GM19395 (cell line): ENCODE results near the gene PGF.
A peak's percentile ranks its signal among the peaks of the same experiment; 100 is the strongest.
"Not testable (repeated sequence)": the region's sequence is repeated elsewhere in the genome, so short reads cannot be mapped to it uniquely, and the experiment has no call there.

ENCODE experiments used
- ATAC-seq: cut with Tn5 transposase; IDR thresholded peaks from one replicate; pipeline ENCODE4 v1.9.1; 2021; ENCODE audit warnings: mild to moderate bottlenecking, moderate library complexity; ENCODE audit not compliant: unreplicated experiment

The PGF gene

DNA sequence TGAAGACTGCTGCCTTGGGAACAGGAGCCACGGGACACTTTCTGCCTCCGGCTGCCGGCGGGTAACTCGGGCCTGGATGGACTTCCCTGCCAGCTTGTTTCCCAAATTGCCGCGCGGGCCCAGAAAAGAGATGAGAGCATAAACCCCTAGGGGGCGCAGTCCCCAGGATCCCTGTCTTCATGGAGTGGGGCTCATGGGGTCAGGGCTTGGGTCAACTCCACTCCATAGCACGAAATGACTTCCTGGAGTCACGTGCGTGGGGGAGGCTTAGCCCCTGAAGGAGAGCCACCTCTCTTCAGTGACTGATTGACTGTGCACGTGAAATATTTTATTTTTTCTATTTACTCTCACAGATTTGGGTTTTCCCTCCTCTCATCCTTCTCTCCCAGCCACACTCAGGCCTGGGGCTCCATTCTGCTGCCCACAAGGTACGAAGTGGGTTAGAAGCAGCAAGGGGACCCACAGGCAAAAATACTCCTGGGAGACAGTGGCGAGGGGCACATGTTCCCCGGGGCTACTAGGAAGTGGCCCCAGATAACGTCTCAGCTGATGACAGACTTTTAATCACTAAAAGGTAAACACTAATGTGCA, 10.0 kb downstream of the PGF start:
- ATAC-seq = no peak

DNA sequence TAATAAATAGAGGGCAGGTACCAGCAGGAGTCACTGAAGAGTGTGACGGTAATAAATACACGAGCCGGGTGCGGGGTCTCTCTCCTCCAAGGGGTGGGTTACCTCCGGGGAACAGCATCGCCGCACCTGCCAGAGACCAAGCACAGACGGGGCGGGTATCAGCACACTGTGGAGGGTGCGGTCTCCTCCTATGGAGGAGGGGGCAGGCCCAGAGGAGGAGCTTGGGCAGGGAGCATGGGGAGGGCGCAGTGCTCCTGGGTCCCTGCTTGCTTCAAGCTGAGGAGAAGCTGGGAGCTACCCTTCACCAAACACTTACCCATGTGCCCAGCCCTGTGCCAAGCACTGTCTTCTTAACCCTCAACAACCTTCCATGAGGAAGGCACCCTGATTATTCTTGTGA, 12.8 kb downstream of the PGF start:
- ATAC-seq = no peak

DNA sequence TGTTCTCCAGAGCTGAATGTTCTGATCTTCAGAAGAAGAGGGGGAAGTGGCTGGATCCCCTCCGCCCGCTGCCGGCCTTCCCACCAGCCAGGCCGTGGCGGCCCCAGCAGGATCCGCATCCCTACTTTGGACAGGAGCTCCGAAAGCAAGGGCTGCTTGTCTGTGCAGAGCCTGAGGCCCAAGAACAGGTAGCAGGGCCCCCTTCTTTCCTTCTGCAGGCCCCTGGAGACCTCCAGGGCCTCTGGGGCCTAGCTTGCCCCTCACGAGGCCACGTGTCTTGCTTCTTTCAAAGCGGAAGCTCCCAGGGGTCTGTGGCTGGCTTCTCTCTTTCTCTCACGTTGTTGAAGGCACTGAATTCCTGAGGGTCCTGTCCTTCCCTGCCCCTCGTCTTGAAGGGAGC, 13.2 kb downstream of the PGF start:
- no peak for ATAC-seq

DNA sequence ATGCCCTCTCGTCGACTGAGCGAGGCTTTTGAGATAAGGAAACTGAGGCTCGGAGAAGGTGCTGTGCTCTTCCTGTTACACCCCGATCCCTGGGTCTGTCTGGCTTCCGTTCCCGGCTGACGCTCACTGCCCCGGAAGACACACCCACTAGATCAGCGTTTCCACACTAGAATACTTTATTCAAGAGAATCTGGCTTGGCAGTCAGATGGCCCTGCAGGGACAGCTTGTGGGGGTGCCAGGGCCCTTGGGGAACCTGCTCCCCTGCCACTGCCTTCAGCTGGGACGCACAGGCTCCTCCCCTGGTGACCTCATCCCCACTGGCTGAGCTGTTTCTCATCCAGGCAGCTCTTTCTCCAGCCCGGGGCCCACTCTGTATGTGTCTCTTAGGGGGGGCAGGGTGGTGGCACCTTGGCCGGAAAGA, 13.7 kb downstream of the PGF start:
- ATAC-seq = no peak

DNA sequence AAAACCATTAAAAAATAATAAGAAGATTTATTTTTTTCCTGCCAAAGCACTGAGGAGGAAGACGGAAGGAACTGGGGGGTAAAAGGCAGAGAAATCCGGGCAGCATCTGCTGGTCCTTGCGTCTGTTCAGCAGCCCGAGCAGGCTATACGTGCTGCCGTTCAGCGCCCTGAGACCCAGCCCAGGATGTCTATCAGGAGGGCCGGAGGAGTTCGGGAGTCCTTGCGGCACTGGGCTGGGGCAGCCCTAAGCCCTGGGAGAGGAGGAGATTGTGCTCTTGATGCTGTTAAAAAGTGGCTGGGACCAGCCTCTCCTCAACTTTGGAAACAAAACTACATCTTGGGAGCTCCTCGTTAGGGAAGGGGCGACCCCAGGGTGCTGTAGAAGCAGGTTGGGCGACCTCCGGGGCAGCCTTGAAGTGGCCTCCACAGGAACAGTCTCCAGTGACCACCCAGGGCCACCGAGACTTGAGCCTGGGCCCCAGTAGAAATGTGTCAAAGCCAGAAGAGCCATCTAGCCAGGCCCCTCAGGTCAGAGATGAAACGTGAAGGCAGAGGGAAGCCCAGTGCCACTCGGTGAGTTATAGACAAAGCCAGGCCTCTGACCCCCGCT, 14.3 kb downstream of the PGF start:
- ATAC-seq = no peak

DNA sequence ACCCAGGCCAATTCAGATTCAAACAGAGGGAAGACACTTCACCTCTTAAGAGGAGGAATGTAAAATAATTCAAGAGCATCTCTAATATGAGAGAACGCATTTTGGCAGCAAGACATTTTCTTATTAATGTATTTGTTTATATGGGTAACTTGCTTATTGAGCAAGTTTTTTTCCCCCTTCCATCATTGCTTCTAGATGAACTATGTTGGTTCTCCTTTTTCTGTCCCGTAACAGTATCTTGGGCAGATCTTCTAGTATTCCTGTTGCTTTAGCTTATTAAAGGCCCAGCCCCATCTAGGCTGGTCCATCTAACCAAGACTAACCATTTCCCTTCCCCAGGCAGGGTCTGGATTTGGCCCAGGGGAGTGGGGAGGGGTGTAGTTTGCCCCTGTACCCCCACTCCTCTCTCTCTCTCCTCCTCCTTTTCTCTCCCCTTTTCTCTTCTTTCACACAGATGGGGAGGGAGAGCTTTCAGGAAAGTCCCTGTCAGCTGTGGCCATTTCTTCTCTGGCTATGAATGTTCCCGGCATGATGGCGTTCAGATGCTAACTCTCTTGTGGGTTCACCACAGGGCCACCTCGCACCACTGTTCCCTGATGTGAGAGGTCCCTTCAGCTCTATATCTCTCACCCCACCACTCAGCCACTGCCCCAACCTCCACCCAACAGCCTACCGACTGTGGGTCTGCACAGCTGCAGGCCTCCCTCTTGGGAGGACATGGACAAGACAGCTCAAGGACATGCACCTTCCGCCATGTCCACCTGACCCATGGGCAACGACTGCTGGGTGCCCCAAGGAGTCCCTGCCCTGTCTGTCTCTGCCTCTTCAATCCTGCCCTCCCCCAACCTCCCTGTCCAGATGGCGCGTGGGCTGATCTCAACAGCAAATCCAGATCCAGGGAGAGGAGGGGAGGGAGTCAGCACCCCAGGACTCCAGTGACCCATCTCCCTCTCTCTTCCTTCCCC, 16.6 kb downstream of the PGF start:
- no peak for ATAC-seq

DNA sequence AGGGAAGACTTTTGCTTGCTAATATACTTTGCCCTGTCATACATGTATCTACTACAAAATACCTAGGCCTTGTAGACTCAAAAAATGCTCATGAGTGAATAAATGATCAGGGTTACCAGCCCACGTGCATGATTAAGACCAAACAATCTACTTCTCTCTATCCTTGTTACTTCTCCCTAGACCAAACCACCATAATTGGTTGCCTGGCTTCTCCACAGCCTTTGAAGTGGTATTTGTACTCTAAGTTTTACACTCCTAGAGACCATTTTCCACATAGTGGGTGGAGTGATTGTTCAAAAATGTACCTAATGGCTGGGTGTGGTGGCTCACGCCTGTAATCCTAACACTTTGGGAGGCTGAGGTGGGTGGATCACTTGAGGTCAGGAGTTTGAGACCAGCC, 18.2 kb downstream of the PGF start:
- no peak for ATAC-seq

DNA sequence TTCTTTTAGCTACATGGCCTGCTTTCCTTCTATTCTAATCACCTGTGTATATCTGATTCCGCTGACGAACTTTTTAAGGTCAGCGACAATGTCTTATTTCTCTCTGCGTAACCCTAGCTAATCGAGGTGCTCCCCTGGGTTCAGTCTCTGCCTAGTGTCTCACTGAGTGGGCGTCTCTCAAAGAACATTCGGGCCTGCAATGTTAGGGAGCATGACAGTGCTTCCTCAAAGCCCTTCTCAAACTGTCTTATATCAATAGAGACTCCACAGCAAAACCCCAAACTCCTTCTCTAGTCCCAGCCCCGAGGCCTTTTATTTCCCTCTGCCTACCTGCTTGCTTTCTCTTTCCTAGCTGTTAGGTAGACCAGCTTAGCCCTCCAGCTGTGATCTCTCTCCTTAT, 18.7 kb downstream of the PGF start:
- ATAC-seq = no peak

DNA sequence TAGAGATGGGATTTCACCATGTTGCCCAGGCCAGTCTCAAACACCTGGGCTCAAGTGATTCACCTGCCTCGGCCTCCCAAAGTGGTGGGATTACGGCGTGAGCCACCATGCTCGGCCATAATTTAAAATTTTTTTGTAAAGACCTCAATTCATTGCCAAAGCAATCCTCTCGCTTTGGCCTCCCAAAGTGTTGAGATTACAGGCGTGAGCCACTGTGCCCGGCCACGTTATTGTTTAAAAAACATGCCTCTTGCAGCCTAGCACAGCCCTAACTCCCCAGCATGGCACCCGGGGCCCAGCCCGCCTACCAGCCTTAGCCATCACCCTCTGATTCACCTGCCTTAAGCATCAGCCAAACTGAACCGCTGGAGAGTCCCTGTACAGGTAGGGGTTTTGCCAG, 19.2 kb downstream of the PGF start:
- ATAC-seq = no peak

DNA sequence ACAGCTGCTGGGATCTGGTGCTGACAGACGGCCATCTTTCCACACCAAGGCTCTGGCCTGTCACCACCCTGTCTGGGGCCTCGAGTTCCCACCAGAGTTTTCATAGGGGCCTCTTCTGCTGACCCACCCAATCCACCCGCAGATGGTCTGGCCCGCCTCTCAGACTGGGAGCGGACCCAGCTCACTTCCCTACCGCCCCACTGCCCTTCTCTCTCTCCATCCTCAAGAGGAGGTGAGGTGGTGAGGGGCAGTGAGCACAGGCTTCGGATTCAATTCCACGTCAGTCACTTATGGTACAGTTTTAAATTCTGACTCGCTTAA, 20.1 kb downstream of the PGF start:
- ATAC-seq = no peak

DNA sequence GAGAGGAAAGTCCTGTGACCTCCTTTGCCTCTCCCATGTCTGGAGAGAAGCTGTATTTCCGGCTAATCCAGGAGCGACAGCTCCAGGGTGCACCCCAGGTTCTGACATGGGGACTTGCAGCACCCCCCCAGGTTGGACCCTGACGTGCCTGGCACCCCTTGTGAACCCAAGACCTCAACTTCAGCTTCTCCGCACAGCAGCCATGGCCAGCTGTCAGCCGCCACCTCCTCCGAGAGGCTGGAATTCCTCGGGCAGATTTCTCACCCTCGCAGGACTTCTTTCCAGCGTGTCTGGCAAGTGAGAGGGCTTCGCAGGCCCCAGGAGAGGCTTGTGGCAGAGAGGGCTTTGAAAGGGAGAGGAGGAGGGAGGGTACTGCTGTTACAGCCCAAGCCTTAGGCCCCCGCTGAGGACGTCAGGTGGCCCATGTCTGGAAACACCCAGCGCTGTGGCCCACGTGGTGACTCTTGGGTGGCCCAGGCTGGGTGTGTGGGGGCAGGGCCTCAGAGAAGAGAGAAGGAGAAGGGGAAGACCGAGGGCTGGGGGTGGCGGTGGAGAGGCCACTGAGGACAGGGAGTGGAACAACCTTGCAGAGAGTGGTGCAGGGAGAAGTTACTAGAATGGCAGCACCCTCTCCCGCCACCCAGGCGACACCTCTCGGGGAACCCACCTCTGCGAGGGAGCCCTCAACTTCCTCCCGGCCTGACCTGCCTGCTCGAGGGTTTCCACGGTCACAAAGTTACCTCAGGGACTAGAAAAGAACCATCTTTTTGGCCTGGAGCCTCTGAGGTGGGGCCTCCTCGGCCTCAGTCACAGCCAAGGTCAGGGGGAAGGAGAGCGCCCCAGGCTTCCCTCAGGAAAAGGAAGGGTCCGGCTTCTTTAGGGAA, 20.7 kb downstream of the PGF start:
- ATAC-seq = no peak

DNA sequence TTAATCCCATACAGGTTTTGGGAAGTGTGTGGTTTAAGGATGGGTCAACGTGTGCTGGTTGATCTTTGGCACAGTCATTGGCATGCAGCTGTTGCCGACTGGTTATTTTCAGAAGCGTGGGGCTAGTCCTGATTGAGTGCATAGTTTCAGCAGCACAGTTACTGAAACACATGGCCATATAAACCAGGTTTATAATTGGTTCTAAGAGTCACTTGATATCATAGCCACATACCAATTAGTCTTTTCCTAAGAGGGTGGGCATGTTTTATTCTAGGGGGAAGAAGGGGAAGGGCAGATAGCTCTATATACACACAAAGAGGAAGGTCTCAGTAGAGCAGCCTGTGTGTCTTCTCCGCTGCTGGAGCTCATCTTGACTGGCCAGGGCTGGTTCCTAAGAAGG, 21.4 kb downstream of the PGF start:
- no peak for ATAC-seq

DNA sequence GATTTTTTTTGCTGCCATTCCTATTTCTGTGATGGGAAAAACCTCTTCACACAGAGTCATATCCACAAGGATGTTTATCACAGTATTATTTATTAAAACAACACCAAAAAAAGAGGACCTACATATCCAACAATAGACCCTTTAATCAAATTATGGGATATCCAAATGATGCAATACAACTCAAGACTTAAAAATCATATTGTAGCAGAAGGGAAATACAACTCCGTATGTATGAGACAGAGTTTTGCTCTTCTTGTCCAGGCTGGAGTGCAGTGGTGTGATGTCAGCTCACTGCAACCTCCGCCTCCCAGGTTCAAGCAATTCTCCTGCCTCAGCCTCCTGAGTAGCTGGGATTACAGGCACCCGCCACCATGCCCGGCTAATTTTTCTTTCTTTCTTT, 22.5 kb downstream of the PGF start:
- not testable (repeated sequence) for ATAC-seq

DNA sequence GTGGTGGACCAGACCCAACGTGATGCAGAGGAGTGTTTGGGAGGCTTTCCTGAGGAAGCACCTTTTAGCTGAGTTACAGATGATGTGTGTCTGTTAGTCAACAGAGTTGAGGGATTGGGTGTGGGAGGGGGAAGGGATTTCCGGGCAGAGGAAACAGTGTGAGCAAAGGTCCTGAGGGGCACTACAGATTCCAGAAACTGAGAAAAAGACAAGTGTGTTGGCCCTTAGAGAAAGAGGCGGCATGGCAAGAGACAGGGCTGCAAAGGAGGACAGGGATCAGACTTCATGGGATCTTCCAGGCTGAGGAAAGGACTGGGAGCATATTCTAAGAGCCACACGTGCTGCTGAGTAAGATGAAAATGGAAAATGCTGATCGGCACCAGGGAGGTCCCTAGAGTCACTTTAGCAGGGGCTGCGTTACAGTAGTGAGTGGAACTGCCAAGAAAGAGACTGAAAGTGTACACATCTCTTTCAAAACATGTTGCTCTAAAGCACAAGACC, 22.9 kb downstream of the PGF start:
- ATAC-seq = no peak

DNA sequence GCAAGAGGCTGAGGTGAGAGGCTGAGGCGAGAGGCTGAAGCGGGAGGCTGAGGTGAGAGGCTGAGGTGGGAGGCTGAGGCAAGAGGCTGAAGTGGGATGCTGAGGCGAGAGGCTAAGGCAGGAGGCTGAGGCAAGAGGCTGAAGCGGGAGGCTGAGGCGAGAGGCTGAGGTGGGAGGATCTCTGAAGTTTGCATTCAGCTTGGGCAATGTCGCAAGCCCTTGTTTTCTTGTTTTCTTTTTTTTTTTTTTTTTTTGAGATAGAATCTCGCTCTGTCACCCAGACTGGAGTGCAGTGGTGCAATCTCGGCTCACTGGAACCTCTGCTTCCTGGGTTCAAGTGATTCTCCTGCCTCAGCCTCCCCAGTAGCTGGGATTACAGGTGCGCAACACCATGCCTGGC, 23.7 kb downstream of the PGF start:
- not testable (repeated sequence) for ATAC-seq

DNA sequence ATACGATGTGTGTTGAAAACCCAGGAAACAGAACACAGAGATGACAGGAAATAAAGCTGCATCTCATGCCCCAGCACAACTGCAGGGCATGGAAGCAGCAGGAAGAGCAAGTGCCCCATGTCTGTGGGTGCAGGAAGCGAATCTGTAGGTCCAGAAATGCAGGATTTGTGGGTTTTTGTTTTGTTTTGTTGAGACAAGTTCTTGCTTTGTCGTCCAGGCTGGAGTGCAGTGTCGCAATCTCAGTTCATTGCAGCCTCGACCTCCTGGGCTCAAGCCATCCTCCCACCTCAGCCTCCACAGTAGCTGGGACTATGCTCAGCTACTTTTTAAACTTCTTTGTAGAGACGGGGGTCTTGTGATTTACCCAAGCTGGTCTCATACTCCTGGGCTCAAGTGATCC, 26.2 kb downstream of the PGF start:
- no peak for ATAC-seq

DNA sequence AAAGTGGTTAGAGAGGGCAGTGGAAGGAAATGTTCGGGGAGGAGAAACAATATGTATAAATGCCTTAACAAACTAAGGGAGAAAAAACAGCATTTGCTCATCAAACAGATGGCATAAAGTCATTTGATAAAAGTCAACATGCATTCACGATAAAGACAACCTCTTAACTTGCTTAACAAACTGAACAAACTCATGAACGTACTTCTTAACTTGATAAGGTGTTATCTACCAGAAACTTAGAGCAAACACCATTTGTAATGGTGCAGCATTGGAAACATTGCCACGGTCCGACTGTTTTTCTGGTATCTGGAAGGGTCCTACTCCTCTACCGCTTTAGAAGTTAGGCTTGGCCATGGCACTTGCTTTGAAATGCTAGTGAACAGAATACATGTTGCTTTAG, 28.2 kb downstream of the PGF start:
- no peak for ATAC-seq

DNA sequence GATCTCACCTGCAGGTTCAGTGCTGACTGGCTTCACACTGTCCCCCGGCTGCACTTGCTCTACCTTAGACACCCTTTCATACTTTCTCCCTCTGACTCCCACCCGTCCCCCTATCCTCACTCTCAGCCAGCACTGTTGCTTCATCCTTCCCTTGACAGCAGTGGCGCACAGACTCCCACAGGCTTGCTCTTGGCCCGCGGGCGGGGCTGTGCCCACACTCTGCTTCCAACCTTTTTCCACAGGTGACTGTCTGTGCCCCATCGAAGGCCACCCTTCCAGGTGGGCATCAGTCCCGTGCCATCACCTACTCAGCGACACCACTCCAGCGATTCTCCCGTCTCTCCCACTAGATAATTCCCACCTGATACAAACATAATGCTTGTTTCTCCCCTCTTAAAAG, 31.3 kb downstream of the PGF start:
- no peak for ATAC-seq

DNA sequence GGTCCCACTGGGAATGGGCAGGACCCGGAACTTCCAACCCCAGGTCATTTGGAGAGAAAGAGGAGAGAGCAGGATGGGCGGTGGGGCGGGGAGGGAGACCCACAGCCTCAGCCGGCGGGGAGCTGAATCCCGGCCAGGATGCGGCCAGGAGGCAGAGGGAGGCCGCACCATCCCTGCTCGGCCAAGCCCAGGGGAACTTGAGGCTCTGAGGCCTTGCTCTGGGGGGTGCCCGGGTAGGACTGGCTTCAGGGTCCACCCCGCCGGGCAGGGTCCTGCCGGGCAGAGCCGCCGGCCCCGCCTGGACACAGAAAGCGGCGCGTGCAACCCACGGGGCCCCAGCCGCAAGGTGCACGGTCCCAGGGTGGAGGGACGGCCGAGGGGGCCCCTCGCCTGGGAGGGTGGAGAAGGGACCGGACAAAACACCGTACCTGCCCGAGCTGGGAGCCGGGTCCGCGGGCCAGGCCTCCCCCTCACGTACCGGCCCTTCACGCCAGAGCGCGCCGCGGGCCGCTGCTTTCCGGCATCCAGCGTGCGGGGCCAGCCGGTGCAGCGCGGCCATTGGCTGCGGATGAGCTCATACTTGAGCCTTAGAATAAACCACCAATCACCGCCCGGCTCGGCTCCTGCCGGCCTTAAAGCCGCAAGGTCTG, 32.5 kb downstream of the PGF start, which contains the start of gene RPS6KL1:
Gene RPS6KL1 (minus strand): TSS at position 509 of the 650 bp plus-strand sequence. CDS start 1,719 bp downstream, outside the sequence.
- ATAC-seq = peak; percentile 82

DNA sequence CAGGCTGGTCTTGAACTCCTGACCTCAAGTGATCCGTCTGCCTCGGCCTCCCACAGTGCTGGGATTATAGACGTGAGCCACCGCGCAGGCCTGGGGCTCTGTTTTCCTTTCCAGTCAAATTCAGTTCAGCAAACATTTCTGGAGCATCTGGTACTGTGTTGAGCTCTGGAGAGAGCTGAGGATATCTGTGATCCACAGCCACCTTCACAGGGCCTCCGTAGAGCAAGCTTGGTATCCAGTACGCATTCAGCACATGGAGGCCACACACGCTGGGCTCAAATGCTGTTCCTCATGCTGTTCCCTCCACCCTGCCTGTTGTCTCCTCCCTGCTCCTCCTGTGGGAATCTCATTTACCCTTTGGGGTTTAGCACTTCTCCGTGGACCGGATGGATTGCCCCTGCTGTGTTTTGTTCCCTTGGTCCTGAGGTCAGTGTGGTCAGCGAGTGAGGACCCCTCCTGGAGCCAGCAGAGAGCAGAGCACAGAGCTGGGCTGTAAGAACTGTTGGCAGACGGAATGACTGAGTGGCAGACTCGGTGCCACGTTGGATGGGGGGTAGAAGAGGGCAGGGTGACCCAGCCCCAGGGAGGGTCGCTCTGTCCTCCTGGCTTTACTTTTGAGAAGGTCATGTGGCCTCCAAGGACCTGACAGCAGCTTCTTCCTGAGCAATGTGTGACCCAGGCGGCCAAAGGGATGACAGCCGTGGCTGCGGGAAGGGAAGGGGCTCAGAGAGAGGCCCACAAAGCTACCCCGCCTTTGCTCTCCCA, 33.2 kb downstream of the PGF start:
- ATAC-seq = no peak
